ENCODE data around the gene RNU6-8. TPM values are rescaled to one million over a fixed set of nuclear protein-coding genes. Genes with fewer than 3 reads are reported as not detected.

Gene RNU6-8
- total RNA-seq, 1 experiment from 2014 or later, result not detected

DNA sequence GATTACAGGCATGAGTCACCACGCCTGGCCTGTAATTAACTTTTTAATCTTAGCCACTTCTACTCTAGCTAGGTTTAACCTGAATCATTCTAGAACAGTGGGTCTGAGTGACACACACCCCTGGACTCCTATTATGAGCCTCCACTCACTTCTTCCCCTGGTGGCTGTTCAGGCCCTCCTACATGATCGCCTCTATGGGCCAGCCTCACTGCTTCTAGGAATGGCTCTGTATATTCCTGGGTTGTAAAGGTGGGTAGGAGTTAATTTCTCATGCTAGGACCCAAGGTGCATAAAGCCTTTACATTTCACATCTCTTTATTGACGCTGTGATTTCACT is 8.0 kb upstream of the RNU6-8 start:
- TF ChIP-seq CREM (CRISPR knock-in tag; IDR thresholded peaks at IDR 0.05) (no peak), NFATC4 (CRISPR knock-in tag; IDR thresholded peaks at IDR 0.05) (no peak), TEAD1 (CRISPR knock-in tag; IDR thresholded peaks at IDR 0.05) (no peak), MYBL2 (CRISPR knock-in tag; IDR thresholded peaks at IDR 0.05) (no peak), ZNF317 (CRISPR knock-in tag; IDR thresholded peaks at IDR 0.05; ENCODE audit: borderline replicate concordance, low read depth) (no peak), NR3C1 (CRISPR knock-in tag; conservative IDR thresholded peaks at IDR 0.05; ENCODE audit: low read depth) (no peak)
- TF ChIP-seq, protein P1, sequence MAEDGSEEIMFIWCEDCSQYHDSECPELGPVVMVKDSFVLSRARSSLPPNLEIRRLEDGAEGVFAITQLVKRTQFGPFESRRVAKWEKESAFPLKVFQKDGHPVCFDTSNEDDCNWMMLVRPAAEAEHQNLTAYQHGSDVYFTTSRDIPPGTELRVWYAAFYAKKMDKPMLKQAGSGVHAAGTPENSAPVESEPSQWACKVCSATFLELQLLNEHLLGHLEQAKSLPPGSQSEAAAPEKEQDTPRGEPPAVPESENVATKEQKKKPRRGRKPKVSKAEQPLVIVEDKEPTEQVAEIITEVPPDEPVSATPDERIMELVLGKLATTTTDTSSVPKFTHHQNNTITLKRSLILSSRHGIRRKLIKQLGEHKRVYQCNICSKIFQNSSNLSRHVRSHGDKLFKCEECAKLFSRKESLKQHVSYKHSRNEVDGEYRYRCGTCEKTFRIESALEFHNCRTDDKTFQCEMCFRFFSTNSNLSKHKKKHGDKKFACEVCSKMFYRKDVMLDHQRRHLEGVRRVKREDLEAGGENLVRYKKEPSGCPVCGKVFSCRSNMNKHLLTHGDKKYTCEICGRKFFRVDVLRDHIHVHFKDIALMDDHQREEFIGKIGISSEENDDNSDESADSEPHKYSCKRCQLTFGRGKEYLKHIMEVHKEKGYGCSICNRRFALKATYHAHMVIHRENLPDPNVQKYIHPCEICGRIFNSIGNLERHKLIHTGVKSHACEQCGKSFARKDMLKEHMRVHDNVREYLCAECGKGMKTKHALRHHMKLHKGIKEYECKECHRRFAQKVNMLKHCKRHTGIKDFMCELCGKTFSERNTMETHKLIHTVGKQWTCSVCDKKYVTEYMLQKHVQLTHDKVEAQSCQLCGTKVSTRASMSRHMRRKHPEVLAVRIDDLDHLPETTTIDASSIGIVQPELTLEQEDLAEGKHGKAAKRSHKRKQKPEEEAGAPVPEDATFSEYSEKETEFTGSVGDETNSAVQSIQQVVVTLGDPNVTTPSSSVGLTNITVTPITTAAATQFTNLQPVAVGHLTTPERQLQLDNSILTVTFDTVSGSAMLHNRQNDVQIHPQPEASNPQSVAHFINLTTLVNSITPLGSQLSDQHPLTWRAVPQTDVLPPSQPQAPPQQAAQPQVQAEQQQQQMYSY (CRISPR knock-in tag; IDR thresholded peaks at IDR 0.05), result no peak
- TF ChIP-seq, protein P2, sequence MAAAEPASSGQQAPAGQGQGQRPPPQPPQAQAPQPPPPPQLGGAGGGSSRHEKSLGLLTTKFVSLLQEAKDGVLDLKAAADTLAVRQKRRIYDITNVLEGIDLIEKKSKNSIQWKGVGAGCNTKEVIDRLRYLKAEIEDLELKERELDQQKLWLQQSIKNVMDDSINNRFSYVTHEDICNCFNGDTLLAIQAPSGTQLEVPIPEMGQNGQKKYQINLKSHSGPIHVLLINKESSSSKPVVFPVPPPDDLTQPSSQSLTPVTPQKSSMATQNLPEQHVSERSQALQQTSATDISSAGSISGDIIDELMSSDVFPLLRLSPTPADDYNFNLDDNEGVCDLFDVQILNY (CRISPR knock-in tag; IDR thresholded peaks at IDR 0.05), result no peak
- ChIA-PET CTCF (interaction anchor here (0.7 kb wide), 1 partner anchor 44 kb away, joined by 3 read pairs; no protein-coding TSS in a partner anchor), POLR2A (no interaction called here)
- Mint-ChIP-seq H3K4me3 (no peak overlapping the region), H3K36me3 (no peaks in the 10 kb centered on the region), H3K4me1 (peaks cover 6% of the 10 kb centered on the region), H3K9me3 (no peaks in the 10 kb centered on the region), H3K27ac (no peak overlapping the region), H3K27me3 (ENCODE audit: low read depth) (no peaks in the 10 kb centered on the region; the same call in 1 of the 2 replicates)
- no peak for ATAC-seq
- no peak for DNase-seq (ENCODE audit: low spot score)

DNA sequence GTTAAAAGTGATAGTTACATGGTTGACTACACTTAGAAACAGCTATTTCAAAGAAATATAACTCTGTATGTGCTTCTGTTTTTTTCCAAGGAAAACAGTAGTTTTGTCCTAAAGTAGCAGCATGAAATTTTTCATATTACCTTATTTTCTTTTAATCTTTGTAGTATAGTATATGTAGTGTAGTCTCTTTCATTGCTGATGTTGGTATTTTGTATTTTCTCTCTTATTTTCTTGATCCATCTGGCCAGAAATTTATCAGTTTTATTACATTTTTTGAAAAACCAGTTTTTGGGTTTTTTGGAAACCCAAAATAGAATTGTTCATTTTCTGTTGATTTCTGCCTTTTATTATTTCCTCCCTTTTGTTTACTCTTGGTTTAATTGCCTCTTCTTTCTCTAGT is 6.4 kb upstream of the RNU6-8 start:
- ATAC-seq (no peak), DNase-seq (ENCODE audit: low spot score) (no peak)
- no peak overlapping the region for H3K27ac Mint-ChIP-seq
- TF ChIP-seq FOXK1 (CRISPR knock-in tag; IDR thresholded peaks at IDR 0.05), result no peak
- TF ChIP-seq ZNF232 (CRISPR knock-in tag; IDR thresholded peaks at IDR 0.05), result no peak
- no peak for TF ChIP-seq NR2C2 (CRISPR knock-in tag; IDR thresholded peaks at IDR 0.05)
- no peak for TF ChIP-seq ZNF263 (CRISPR knock-in tag; IDR thresholded peaks at IDR 0.05; ENCODE audit: low read depth)
- TF ChIP-seq MYBL2 (CRISPR knock-in tag; IDR thresholded peaks at IDR 0.05), result no peak
- no peak for TF ChIP-seq TCF7 (CRISPR knock-in tag; IDR thresholded peaks at IDR 0.05; ENCODE audit: low read depth)
- H3K4me1 Mint-ChIP-seq, result peaks cover 11% of the 10 kb centered on the region
- no peak overlapping the region for H3K4me3 Mint-ChIP-seq
- H3K9me3 Mint-ChIP-seq, result no peaks in the 10 kb centered on the region
- ChIA-PET CTCF (no interaction called here), POLR2A (no interaction called here)
- H3K27me3 Mint-ChIP-seq (ENCODE audit: low read depth), result peaks cover 3% of the 10 kb centered on the region
- H3K36me3 Mint-ChIP-seq, result no peaks in the 10 kb centered on the region

DNA sequence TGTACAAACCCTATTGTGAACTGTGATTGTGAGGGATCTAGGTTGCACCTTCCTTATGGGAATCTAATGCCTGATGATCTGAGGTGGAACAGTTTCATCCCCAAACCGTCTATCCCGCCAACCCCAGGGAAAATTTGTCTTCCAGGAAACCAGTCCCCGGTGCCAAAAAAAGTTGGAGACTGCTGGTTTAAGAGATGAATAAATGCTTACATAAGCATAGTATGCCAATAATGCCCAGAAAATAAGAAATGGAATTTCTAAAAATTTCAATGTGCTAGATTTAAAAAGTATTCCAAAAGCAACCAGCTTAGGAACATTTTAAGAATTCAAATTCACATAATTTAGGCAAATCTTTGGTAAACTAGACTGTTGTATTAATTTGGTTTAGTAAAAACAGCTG is 5.4 kb upstream of the RNU6-8 start:
- CTCF ChIA-PET, result interaction anchor here (1.2 kb wide), 1 partner anchor 24 kb away, joined by 4 read pairs; no protein-coding TSS in a partner anchor
- POLR2A ChIA-PET, result no interaction called here
- H3K4me3 Mint-ChIP-seq, result no peak overlapping the region
- no peak overlapping the region for H3K27ac Mint-ChIP-seq
- ATAC-seq, result no peak
- H3K27me3 Mint-ChIP-seq (ENCODE audit: low read depth), result peaks cover 7% of the 10 kb centered on the region
- no peaks in the 10 kb centered on the region for H3K36me3 Mint-ChIP-seq
- no peak for DNase-seq (ENCODE audit: low spot score)
- TF ChIP-seq CREB1 (CRISPR knock-in tag; IDR thresholded peaks at IDR 0.05), result no peak
- TF ChIP-seq ZNF416 (CRISPR knock-in tag; IDR thresholded peaks at IDR 0.05), result no peak
- TF ChIP-seq NR2C2 (CRISPR knock-in tag; IDR thresholded peaks at IDR 0.05), result no peak
- no peak for TF ChIP-seq ATF1 (CRISPR knock-in tag; IDR thresholded peaks at IDR 0.05)
- no peak for TF ChIP-seq EMX1 (CRISPR knock-in tag; IDR thresholded peaks at IDR 0.05)
- no peak for TF ChIP-seq FOXJ3 (CRISPR knock-in tag; IDR thresholded peaks at IDR 0.05; ENCODE audit: borderline replicate concordance)
- TF ChIP-seq ETV6 (CRISPR knock-in tag; IDR thresholded peaks at IDR 0.05), result no peak
- no peaks in the 10 kb centered on the region for H3K9me3 Mint-ChIP-seq
- H3K4me1 Mint-ChIP-seq, result peaks cover 17% of the 10 kb centered on the region

Data from WTC11 (cell line).